ENCODE results near the gene MACF1. TPM values are rescaled to one million over a fixed set of nuclear protein-coding genes. Genes with fewer than 3 reads are reported as not detected.

MACF1 gene
- total and polyA plus RNA-seq, 2 of the 13 experiments (the other 11 are each of a cell fraction or from before 2014, with no cell fraction given) = 36.7 to 65.4 TPM

Other genes starting within 250 kb of the MACF1 start
- gene AKIRIN1, start 213.4 kb upstream of the MACF1 start, total RNA-seq (2016; rRNA removed; fragmentation: Illumina TruSeq; extraction: Trizol) = 123 and 154 TPM in 2 replicates
- gene AKIRIN1, start 213.4 kb upstream of the MACF1 start, polyA plus RNA-seq (2011; rRNA removed) = 96.9 and 157 TPM in 2 replicates
- gene NDUFS5, start 178.3 kb upstream of the MACF1 start, total RNA-seq (2016; rRNA removed; fragmentation: Illumina TruSeq; extraction: Trizol) = 466 and 655 TPM in 2 replicates
- gene NDUFS5, start 178.3 kb upstream of the MACF1 start, polyA plus RNA-seq (2011; rRNA removed) = 219 and 263 TPM in 2 replicates

Data from HepG2 (cell line).